ENCODE data around the gene ACD. TPM values are rescaled to one million over a fixed set of nuclear protein-coding genes. Genes with fewer than 3 reads are reported as not detected.

ACD gene
- total and polyA plus RNA-seq, 2 of the 4 experiments (the other 2 are of a cell fraction): 15.6 to 31.1 TPM

DNA sequence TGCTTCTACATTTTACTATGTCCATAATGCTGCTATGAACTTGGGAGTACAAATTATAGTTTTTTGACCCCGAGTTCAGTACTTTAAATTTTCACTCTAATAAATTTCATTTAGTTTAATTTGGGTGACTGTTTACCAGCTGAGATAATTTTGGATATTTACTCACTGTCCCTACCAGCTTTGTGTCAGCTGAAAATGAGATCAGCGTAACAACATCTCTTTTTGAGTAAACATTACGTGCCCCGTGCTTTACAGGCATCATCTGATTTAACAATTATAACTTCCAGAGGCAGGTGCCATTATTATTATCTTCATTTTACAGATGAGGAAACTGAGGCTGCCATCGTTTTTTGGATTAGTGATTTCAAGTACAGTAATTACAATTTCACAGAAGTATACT, 44.0 kb upstream of the ACD start:
- Histone ChIP-seq H4K8ac (ENCODE audit: low read depth in 2 of 2, low read length in 2 of 2) (no peak overlapping the region), H2BK20ac (ENCODE audit: low read depth, low read length) (no peak overlapping the region), H2AK9ac (replicated peaks; ENCODE audit: low read depth, low read length, poor library complexity) (no peak overlapping the region), H3K9ac (ENCODE audit: low read depth, low read length) (no peak overlapping the region), H2BK5ac (ENCODE audit: low read depth, low read length, poor library complexity, severe bottlenecking) (no peak overlapping the region), H3K23ac (ENCODE audit: low read depth, low read length) (no peak overlapping the region), H2AK5ac (ENCODE audit: low read depth, low read length) (no peak overlapping the region), H2AFZ (replicated peaks; ENCODE audit: low read length, poor library complexity) (no peak overlapping the region), H3K9me1 (ENCODE audit: insufficient read depth, low read length) (peaks cover 9% of the 10 kb centered on the region), H3K18ac (ENCODE audit: low read depth, low read length) (no peak overlapping the region), H3K14ac (replicated peaks; ENCODE audit: low read depth, low read length) (no peak overlapping the region), H2BK120ac (ENCODE audit: low read depth, low read length) (no peak overlapping the region), H3K56ac (ENCODE audit: extremely low read depth, insufficient read depth, low read length) (no peak overlapping the region), H3K79me1 (ENCODE audit: low read depth in 1 of 2, low read length in 2 of 2) (peaks cover 4 to 50% of the 10 kb centered on the region in 2 experiments), H3K4me2 (ENCODE audit: low read depth, low read length) (no peak overlapping the region), H3K36me3 (ENCODE audit: control insufficient read depth, insufficient read depth, low read length) (no peaks in the 10 kb centered on the region), H3K9me3 (ENCODE audit: control insufficient read depth, insufficient read depth, low read length) (no peaks in the 10 kb centered on the region), H3K4ac (ENCODE audit: low read depth, low read length) (no peak overlapping the region), H4K91ac (ENCODE audit: insufficient read depth, low read depth, low read length) (no peak overlapping the region), H2BK15ac (ENCODE audit: low read depth, low read length) (no peak overlapping the region), H3K4me1 (ENCODE audit: control insufficient read depth, insufficient read depth, low read length) (peaks cover 4% of the 10 kb centered on the region; the same call in 1 of the 2 replicates), H4K20me1 (ENCODE audit: insufficient read depth, low read length) (peaks cover 24% of the 10 kb centered on the region; the same call in 1 of the 2 replicates), H3K27ac (ENCODE audit: insufficient read depth, low read length) (no peak overlapping the region), H3K27me3 (ENCODE audit: control insufficient read depth, insufficient read depth, low read length) (no peaks in the 10 kb centered on the region), H3K4me3 (ENCODE audit: insufficient read depth, low read depth, low read length) (no peak overlapping the region), H4K5ac (ENCODE audit: low read depth, low read length) (no peak overlapping the region)
- BruUV-seq (replicated peaks): no TSS peak
- DNase-seq: no peak
- intact Hi-C loops (cut with micrococcal nuclease) (no loop called here), in situ Hi-C loops (cut with MboI; ENCODE audit: low sequenced_read_pairs) (no loop called here), dilution Hi-C loops (cut with HindIII; ENCODE audit: low sequenced_read_pairs, unreplicated experiment) (no loop called here)
- ATAC-seq (ENCODE audit: low read depth): no peak
- TF ChIP-seq SMC3 (IDR thresholded peaks at IDR 0.05; ENCODE audit: low read depth, low read length) (no peak), FOS (IDR thresholded peaks at IDR 0.05; ENCODE audit: low read depth, low read length) (no peak), MAFK (IDR thresholded peaks at IDR 0.05; ENCODE audit: low read depth, low read length) (no peak), RCOR1 (IDR thresholded peaks at IDR 0.05; ENCODE audit: insufficient replicate concordance, low read length) (no peak), MXI1 (IDR thresholded peaks at IDR 0.05; ENCODE audit: borderline replicate concordance, low read depth, low read length) (no peak), NFE2L2 (IDR thresholded peaks at IDR 0.05; ENCODE audit: low read depth, low read length) (no peak), CEBPB (IDR thresholded peaks at IDR 0.05; ENCODE audit: low read depth, low read length) (no peak), BHLHE40 (IDR thresholded peaks at IDR 0.05; ENCODE audit: low read depth, low read length) (no peak)
- TF ChIP-seq, protein P1, sequence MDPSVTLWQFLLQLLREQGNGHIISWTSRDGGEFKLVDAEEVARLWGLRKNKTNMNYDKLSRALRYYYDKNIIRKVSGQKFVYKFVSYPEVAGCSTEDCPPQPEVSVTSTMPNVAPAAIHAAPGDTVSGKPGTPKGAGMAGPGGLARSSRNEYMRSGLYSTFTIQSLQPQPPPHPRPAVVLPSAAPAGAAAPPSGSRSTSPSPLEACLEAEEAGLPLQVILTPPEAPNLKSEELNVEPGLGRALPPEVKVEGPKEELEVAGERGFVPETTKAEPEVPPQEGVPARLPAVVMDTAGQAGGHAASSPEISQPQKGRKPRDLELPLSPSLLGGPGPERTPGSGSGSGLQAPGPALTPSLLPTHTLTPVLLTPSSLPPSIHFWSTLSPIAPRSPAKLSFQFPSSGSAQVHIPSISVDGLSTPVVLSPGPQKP (IDR thresholded peaks at IDR 0.05; ENCODE audit: borderline replicate concordance, low read depth, low read length): no peak
- TF ChIP-seq, protein P2, sequence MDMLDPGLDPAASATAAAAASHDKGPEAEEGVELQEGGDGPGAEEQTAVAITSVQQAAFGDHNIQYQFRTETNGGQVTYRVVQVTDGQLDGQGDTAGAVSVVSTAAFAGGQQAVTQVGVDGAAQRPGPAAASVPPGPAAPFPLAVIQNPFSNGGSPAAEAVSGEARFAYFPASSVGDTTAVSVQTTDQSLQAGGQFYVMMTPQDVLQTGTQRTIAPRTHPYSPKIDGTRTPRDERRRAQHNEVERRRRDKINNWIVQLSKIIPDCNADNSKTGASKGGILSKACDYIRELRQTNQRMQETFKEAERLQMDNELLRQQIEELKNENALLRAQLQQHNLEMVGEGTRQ (IDR thresholded peaks at IDR 0.05; ENCODE audit: low read depth, low read length): no peak
- CTCF ChIA-PET: no interaction called here
- no CpG with 5 or more reads among the region's 5 CpGs for WGBS, 2 experiments (ENCODE audit: extremely low coverage in 2 of 2, insufficient read length in 1 of 2)
- POLR2A ChIA-PET (ENCODE audit: unreplicated experiment): no interaction called here

Measured in IMR-90 (cell line).